DOHH2 (cell line): ENCODE measurements around the gene NFATC4.

Experiments used
- H3F3A ChIP-seq: fragments of 200-600 bp; sonication (generic), shearing (Covaris generic); 2 replicates; pipeline ENCODE4 v1.6.0; 2016; ENCODE audit warnings: antibody characterized with exemption, mild to moderate bottlenecking; ENCODE audit not compliant: control insufficient read depth, insufficient read depth
- H3K27ac ChIP-seq: fragments of 200-600 bp; sonication (generic); 2 replicates; pipeline ENCODE4 v1.5.1; 2014; ENCODE audit warnings: low read depth, mild to moderate bottlenecking, low read length, moderate library complexity
- H3K27me3 ChIP-seq: fragments of 200-600 bp; sonication (generic); 2 replicates; pipeline ENCODE4 v1.6.1; 2014; ENCODE audit warnings: mild to moderate bottlenecking, low read length, mixed read lengths; ENCODE audit not compliant: control insufficient read depth
- H3K36me3 ChIP-seq: fragments of 200-600 bp; sonication (generic); 2 replicates; pipeline ENCODE4 v1.6.1; 2014; ENCODE audit warnings: mild to moderate bottlenecking, low read length, moderate library complexity, mixed read lengths; ENCODE audit not compliant: control insufficient read depth
- H3K4me1 ChIP-seq: fragments of 200-600 bp; sonication (generic); 2 replicates; pipeline ENCODE4 v1.6.1; 2014; ENCODE audit warnings: mild to moderate bottlenecking, low read length, mixed read lengths; ENCODE audit not compliant: control insufficient read depth
- H3K4me2 ChIP-seq: fragments of 200-600 bp; sonication (generic); 2 replicates; pipeline ENCODE4 v1.6.0; 2014; ENCODE audit warnings: mild to moderate bottlenecking, low read length, moderate library complexity
- H3K4me3 ChIP-seq: fragments of 200-600 bp; sonication (generic); 2 replicates; pipeline ENCODE4 v1.5.1; 2014; ENCODE audit warnings: mild to moderate bottlenecking, low read length, mixed read lengths
- H3K79me2 ChIP-seq: fragments of 200-600 bp; sonication (generic); 2 replicates; pipeline ENCODE4 v1.6.1; 2014; ENCODE audit warnings: mild to moderate bottlenecking, low read length, mixed read lengths; ENCODE audit not compliant: control insufficient read depth
- H3K9me2 ChIP-seq: fragments of 200-600 bp; sonication (generic); replicated peaks from 2 replicates; pipeline ENCODE4 v1.6.1; 2014; ENCODE audit warnings: mild to moderate bottlenecking, low read length, mixed read lengths; ENCODE audit not compliant: control insufficient read depth
- H3K9me3 ChIP-seq: fragments of 200-600 bp; sonication (generic); 2 replicates; pipeline ENCODE4 v1.6.1; 2014; ENCODE audit warnings: antibody characterized with exemption, low read length, mixed read lengths; ENCODE audit not compliant: control insufficient read depth, insufficient read depth
- H4K20me1 ChIP-seq: fragments of 200-600 bp; sonication (generic); 2 replicates; pipeline ENCODE4 v1.6.0; 2014; ENCODE audit warnings: low read depth, mild to moderate bottlenecking, antibody characterized with exemption, low read length, moderate library complexity; ENCODE audit not compliant: control insufficient read depth, insufficient read depth
- CTCF ChIP-seq: fragments of 200-600 bp; sonication (generic); IDR thresholded peaks from one replicate; pipeline ENCODE4 v1.5.1; 2014; ENCODE audit warnings: antibody characterized with exemption, mild to moderate bottlenecking, low read depth, low read length; ENCODE audit not compliant: poor library complexity, severe bottlenecking
- EZH2phosphoT487 ChIP-seq: fragments of 200-600 bp; sonication (generic); IDR thresholded peaks from 2 replicates; pipeline ENCODE4 v1.6.1; 2017; ENCODE audit warnings: borderline replicate concordance, mild to moderate bottlenecking, antibody characterized with exemption, low read length, moderate library complexity, mixed read lengths

Gene NFATC4

DNA sequence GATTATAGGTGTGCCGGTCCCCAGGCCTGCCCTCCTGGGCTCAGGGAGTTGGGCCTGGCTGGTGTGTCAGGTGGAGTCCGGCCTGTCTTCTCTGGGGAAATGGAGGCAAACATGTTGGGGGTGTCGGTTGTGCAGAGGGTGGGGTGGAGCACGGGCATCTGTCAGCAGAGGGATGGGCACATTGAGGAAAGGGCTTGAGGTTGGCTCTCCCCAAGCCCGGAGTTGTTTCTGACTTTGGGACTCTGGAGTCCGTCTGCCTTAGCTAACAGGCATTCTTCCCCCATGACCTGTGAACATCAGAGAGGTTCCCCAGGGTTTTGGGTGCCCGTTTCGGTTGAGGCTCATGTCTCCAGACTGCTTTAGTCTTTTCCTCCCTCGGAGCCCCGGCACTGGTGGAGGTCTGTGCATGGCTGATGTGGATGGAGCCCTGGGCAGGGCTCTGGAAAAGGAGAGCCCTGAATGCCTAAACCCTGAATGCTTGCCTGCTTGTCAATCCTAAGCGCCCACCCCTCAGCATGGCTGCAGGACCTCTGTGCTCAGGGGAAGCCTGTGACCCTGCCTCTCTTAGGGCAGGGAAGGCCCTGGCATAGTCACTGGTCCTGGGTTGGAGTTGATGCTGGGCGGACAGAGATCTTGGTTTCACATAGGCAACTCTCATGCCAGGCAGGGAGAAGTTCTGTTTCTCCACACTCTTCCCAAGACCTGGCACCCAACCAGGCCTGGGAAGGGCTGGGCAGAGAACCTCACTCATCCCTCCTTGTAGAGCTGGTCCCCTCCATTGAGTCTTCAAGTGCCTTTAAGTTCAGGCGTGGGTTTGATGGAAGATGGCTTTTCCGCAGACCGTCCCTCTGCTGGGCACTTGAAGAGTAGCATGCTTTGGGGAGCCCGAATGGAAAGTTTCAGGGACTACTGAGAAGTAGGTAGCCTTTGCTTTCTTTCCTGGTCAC, 43.7 kb downstream of the NFATC4 start:
- Histone ChIP-seq H3K9me3 (no peaks in the 10 kb centered on the region), H3K9me2 (no peaks in the 10 kb centered on the region), H3K4me1 (no peaks in the 10 kb centered on the region), H3K4me3 (no peak overlapping the region), H3K4me2 (no peak overlapping the region), H3K79me2 (no peaks in the 10 kb centered on the region), H3K27ac (no peak overlapping the region), H3F3A (no peaks in the 10 kb centered on the region), H3K36me3 (no peaks in the 10 kb centered on the region), H3K27me3 (peaks cover 6% of the 10 kb centered on the region), H4K20me1 (no peaks in the 10 kb centered on the region)
- peak; percentile 77 for TF ChIP-seq CTCF
- TF ChIP-seq EZH2phosphoT487 = no peak

- 0 out of 2 replicates have a peak, but pooled peaks cover 4% of the 10 kb centered on the region for H3K27me3 ChIP-seq
- no peaks in the 10 kb centered on the region for H4K20me1 ChIP-seq
- H3F3A ChIP-seq = no peaks in the 10 kb centered on the region
- H3K4me2 ChIP-seq = no peak overlapping the region
- no peaks in the 10 kb centered on the region for H3K9me2 ChIP-seq
- H3K36me3 ChIP-seq = no peaks in the 10 kb centered on the region
- H3K4me3 ChIP-seq = no peak overlapping the region
- H3K4me1 ChIP-seq = no peaks in the 10 kb centered on the region
- no peak overlapping the region for H3K27ac ChIP-seq
- H3K9me3 ChIP-seq = no peaks in the 10 kb centered on the region
- TF ChIP-seq CTCF = no peak
- no peak for TF ChIP-seq EZH2phosphoT487
- H3K79me2 ChIP-seq = no peaks in the 10 kb centered on the region
Observed at GRCh38 chr14:24414077-24414476, 46.1 kb downstream of the NFATC4 start.

DNA sequence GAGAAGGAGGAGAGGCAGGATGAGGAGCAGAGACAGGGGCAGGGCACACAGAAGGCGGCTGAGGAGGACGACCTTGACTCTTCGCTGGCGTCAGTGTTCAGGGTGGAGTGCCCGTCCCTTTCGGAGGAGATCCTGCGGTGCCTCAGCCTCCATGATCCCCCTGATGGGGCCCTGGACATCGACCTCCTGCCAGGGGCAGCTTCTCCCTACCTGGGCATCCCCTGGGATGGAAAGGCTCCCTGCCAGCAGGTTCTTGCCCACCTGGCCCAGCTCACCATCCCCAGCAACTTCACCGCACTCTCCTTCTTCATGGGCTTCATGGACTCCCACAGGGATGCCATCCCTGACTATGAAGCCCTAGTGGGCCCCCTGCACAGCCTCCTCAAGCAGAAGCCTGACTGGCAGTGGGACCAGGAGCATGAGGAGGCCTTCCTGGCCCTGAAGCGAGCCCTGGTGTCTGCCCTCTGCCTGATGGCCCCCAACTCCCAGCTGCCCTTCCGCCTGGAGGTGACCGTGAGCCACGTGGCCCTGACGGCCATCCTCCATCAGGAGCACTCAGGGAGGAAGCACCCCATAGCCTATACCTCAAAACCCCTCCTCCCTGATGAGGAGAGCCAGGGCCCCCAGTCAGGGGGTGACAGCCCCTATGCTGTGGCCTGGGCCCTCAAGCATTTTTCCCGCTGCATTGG, 46.9 kb downstream of the NFATC4 start:
- Histone ChIP-seq H3K9me3 (no peaks in the 10 kb centered on the region), H4K20me1 (no peaks in the 10 kb centered on the region), H3K27me3 (0 out of 2 replicates have a peak, but pooled peaks cover 2% of the 10 kb centered on the region), H3K4me3 (no peak overlapping the region), H3K27ac (no peak overlapping the region), H3K79me2 (no peaks in the 10 kb centered on the region), H3K4me1 (no peaks in the 10 kb centered on the region), H3K9me2 (no peaks in the 10 kb centered on the region), H3F3A (no peaks in the 10 kb centered on the region), H3K36me3 (no peaks in the 10 kb centered on the region), H3K4me2 (no peak overlapping the region)
- TF ChIP-seq EZH2phosphoT487 (no peak), CTCF (no peak)
